K562 (cell line): ENCODE data around the gene MED16. TPM values are rescaled to one million over a fixed set of nuclear protein-coding genes. Genes with fewer than 3 reads are reported as not detected.
A peak's percentile ranks its signal among the peaks of the same experiment; 100 is the strongest.

ENCODE experiments used
- ATAC-seq: fragments of 200-7000 bp; cut with Tn5 transposase; 3 replicates; pipeline ENCODE4 v1.9.1; 2020; ENCODE audit warnings: moderate library complexity
- BruUV-seq: library from RNA; stranded (reverse); fragments of 400-500 nt; replicated peaks from 2 replicates; lab custom pipeline; 2021; lab: Mats Ljungman, UMichigan
- CTCF ChIA-PET: fragments of 300-600 bp; formaldehyde crosslinking; extraction: SDS; loops from one replicate; lab custom pipeline; 2021; ENCODE audit warnings: low intra/inter-chr PET ratio; lab: Yijun Ruan, JAX
- POLR2A ChIA-PET: fragments of 300-600, 350-650 bp; sonication (Branson Sonifier 250); formaldehyde crosslinking; extraction: SDS; loops from one replicate; lab custom pipeline; 2021; ENCODE audit warnings: antibody characterized with exemption, inconsistent platforms; lab: Yijun Ruan, JAX
- DNase-seq, 4 experiments: peaks; one replicate each; pipeline versions ENCODE4 v3.0.0 to v3.0.0-alpha.2; 2011 to 2018; ENCODE audit warnings: low spot score in 3 of 4, mixed read lengths in 3 of 4; ENCODE audit errors: extremely low read depth in 1 of 4
- FAIRE-seq: peaks from 2 replicates; lab custom pipeline; 2011; peaks lifted over from hg19 to GRCh38; lab: Jason Lieb, UNC
- H2AFZ ChIP-seq: 2 replicates; pipeline ENCODE4 v1.6.0; 2011; ENCODE audit warnings: low read depth, low read length, control low read depth, inconsistent platforms
- H3K27ac ChIP-seq: fragments of 200-600 bp; 3 replicates; pipeline ENCODE4 v1.8.0; 2011; ENCODE audit warnings: low read depth, mild to moderate bottlenecking, control low read depth, inconsistent platforms, low read length, moderate library complexity, mixed read lengths; ENCODE audit errors: extremely low read depth
- H3K27me3 ChIP-seq, 2 experiments: fragments of 300-600 bp in 1 of 2; 2 replicates in 1 of 2; 3 replicates in 1 of 2; pipeline versions ENCODE4 v1.6.0 to v1.8.0; 2011; ENCODE audit warnings: inconsistent platforms in 2 of 2, low read length in 2 of 2, mild to moderate bottlenecking in 1 of 2, mixed read lengths in 1 of 2, moderate library complexity in 1 of 2; ENCODE audit not compliant: control insufficient read depth in 2 of 2, insufficient read depth in 2 of 2
- H3K36me3 ChIP-seq: fragments of 300-600 bp; 3 replicates; pipeline ENCODE4 v1.8.0; 2011; ENCODE audit warnings: mild to moderate bottlenecking, low read length, inconsistent platforms; ENCODE audit not compliant: control insufficient read depth, insufficient read depth
- H3K4me1 ChIP-seq, 2 experiments: fragments of 200-600 bp in 1 of 2; replicated peaks in 1 of 2; 2 replicates in 1 of 2; 3 replicates in 1 of 2; pipeline versions ENCODE4 v1.5.1 to v1.8.0; 2011; ENCODE audit warnings: inconsistent platforms in 2 of 2, low read length in 2 of 2, mild to moderate bottlenecking in 1 of 2, mixed read lengths in 1 of 2, moderate library complexity in 1 of 2; ENCODE audit not compliant: control insufficient read depth in 2 of 2, insufficient read depth in 2 of 2
- H3K4me2 ChIP-seq: 2 replicates; pipeline ENCODE4 v1.6.1; 2011; ENCODE audit warnings: low read length, control low read depth, inconsistent platforms, mixed read lengths; ENCODE audit not compliant: insufficient read depth
- H3K4me3 ChIP-seq: fragments of 200-600 bp; sonication (generic), shearing (Covaris generic); 2 replicates; pipeline ENCODE4 v1.5.1; 2016; ENCODE audit warnings: control low read depth, inconsistent platforms
- H3K79me2 ChIP-seq: fragments of 200-600 bp; 3 replicates; pipeline ENCODE4 v1.8.0; 2011; ENCODE audit warnings: low read length, inconsistent platforms; ENCODE audit not compliant: control insufficient read depth, insufficient read depth
- H3K9ac ChIP-seq, 2 experiments: 2 replicates each; pipeline versions ENCODE4 v1.6.0 to v1.6.1; 2011; ENCODE audit warnings: low read depth in 2 of 2, low read length in 2 of 2, control low read depth in 1 of 2, inconsistent platforms in 1 of 2, mild to moderate bottlenecking in 1 of 2, mixed read lengths in 1 of 2; ENCODE audit not compliant: insufficient read depth in 1 of 2
- H3K9me1 ChIP-seq: one replicate; pipeline ENCODE4 v1.6.0; 2011; ENCODE audit warnings: inconsistent platforms, mild to moderate bottlenecking, low read length, moderate library complexity; ENCODE audit not compliant: control insufficient read depth, insufficient read depth
- H3K9me3 ChIP-seq: replicated peaks from 2 replicates; pipeline ENCODE4 v1.5.1; 2011; ENCODE audit warnings: low read depth, low read length, inconsistent platforms; ENCODE audit not compliant: control insufficient read depth, insufficient read depth
- H4K20me1 ChIP-seq: replicated peaks from 2 replicates; pipeline ENCODE4 v1.6.1; 2011; ENCODE audit warnings: low read length, inconsistent platforms, mixed read lengths; ENCODE audit not compliant: control insufficient read depth, insufficient read depth
- HMGN3 ChIP-seq: IDR thresholded peaks from 2 replicates; pipeline ENCODE4 v1.6.1; 2011; ENCODE audit warnings: borderline replicate concordance, low read depth, mild to moderate bottlenecking, mixed read lengths, low read length; ENCODE audit not compliant: insufficient read length; ENCODE audit errors: extremely low read depth
- PHF20 ChIP-seq: fragments of 450-650 bp; IDR thresholded peaks from 2 replicates; pipeline ENCODE4 v1.6.1; 2018; ENCODE audit not compliant: partially characterized antibody
- POLR2G ChIP-seq: fragments of 200-400 bp; formaldehyde crosslinking; IDR thresholded peaks from 2 replicates; pipeline ENCODE4 v1.6.1; 2017; ENCODE audit warnings: low read depth, mild to moderate bottlenecking, antibody characterized with exemption, low read length, moderate library complexity
- RBM15 ChIP-seq: fragments of 200-400 bp; formaldehyde crosslinking; IDR thresholded peaks from 2 replicates; pipeline ENCODE4 v1.6.1; 2018; ENCODE audit warnings: mild to moderate bottlenecking, low read length, moderate library complexity; ENCODE audit not compliant: insufficient read depth
- RBM22 ChIP-seq: fragments of 200-400 bp; formaldehyde crosslinking; IDR thresholded peaks from 2 replicates; pipeline ENCODE4 v1.6.1; 2018; ENCODE audit warnings: low read length, low read depth; ENCODE audit not compliant: poor library complexity, severe bottlenecking
- ZBTB33 ChIP-seq: sonication (generic); formaldehyde crosslinking; IDR thresholded peaks from 2 replicates; pipeline ENCODE4 v1.8.1; 2023; ENCODE audit warnings: mild to moderate bottlenecking, missing genetic modification reagents
- ZBTB7A ChIP-seq: IDR thresholded peaks from 2 replicates; pipeline ENCODE4 v1.6.1; 2011; ENCODE audit warnings: low read depth, mild to moderate bottlenecking, low read length, moderate library complexity, borderline replicate concordance; ENCODE audit not compliant: control insufficient read depth
- ZBTB9 ChIP-seq: fragments of 450-650 bp; formaldehyde crosslinking; IDR thresholded peaks from 2 replicates; pipeline ENCODE4 v1.4.0; 2020; ENCODE audit warnings: mild to moderate bottlenecking, moderate library complexity
- WGBS: fragments of 100-300 bp; shearing (Covaris generic); methylation state at CpG from one replicate; pipeline ENCODE4 v1.1.6; 2016; ENCODE audit warnings: low coverage, mixed read lengths; ENCODE audit not compliant: insufficient coverage; ENCODE audit errors: missing lambda C conversion rate; 5-methylcytosine and 5-hydroxymethylcytosine counted together
- in situ Hi-C: fragments of 300-500 bp; cut with MboI; formaldehyde crosslinking; loops from 4 replicates; pipeline ENCODE4 v1.15.0; 2018; ENCODE audit warnings: inconsistent platforms, mixed read lengths
- intact Hi-C: fragments of 100-400 bp; cut with micrococcal nuclease; formaldehyde crosslinking; loops from 2 replicates; pipeline ENCODE4 v1.14.2; 2022
- polyA plus RNA-seq, 8 experiments: library from polyadenylated mRNA; depleted of rRNA in 4 of 8; stranded (reverse) in 5 of 8; unstranded in 3 of 8; fragments of >200 nt; fragmentation: Nextera tagmentation in 2 of 8; fragmentation: Illumina TruSeq in 1 of 8; extraction: Ambion mirVana in 2 of 8; extraction: Trizol in 1 of 8; gene quantifications; 2 replicates each; pipeline versions ENCODE4 v1.2.1 to v1.2.3, GENCODE V29; 2011 to 2014; ENCODE audit warnings: inconsistent platforms in 1 of 8, missing spikeins in 1 of 8
- total RNA-seq, 7 experiments: library from RNA; depleted of rRNA in 6 of 7; stranded (reverse); fragments of >200 nt in 6 of 7; fragmentation: Illumina TruSeq in 2 of 7; extraction: Trizol in 2 of 7; gene quantifications; 2 replicates each; pipeline versions ENCODE4 v1.2.1 to v1.2.3, GENCODE V29; 2011 to 2021; ENCODE audit warnings: low replicate concordance in 1 of 7

MED16 gene
- total and polyA plus RNA-seq, 9 of the 15 experiments (the other 6 are each of a cell fraction or from before 2014, with no cell fraction given), result 0.89 to 59.9 (median 8.6) TPM

- POLR2A ChIA-PET, result interaction anchor here (0.7 kb wide), 1 partner anchor 369 kb away, joined by 3 read pairs; no protein-coding TSS in a partner anchor
Measured at GRCh38 chr19:876780-877314, 16.1 kb downstream of the MED16 start.

More at GRCh38 chr19:876780-877314, 16.1 kb downstream of the MED16 start:
- ATAC-seq (no peak), FAIRE-seq (no peak), DNase-seq (peak in 1 of 4 experiments; percentile 7)
- Histone ChIP-seq H3K4me1 (peaks cover 10 to 45% of the 10 kb centered on the region in 2 experiments), H3K36me3 (peaks cover 56% of the 10 kb centered on the region; the same call in 2 of the 3 replicates), H3K4me3 (no peak overlapping the region), H3K79me2 (no peaks in the 10 kb centered on the region), H3K27me3 (no peaks in the 10 kb centered on the region), H3K9ac (peak overlapping the region in 1 of 2 experiments; percentile 35; a peak in 2 of 4 replicates), H3K9me3 (no peaks in the 10 kb centered on the region), H3K9me1 (no peaks in the 10 kb centered on the region), H4K20me1 (no peaks in the 10 kb centered on the region; the same call in none of the 2 replicates), H3K27ac (no peak overlapping the region), H3K4me2 (no peak overlapping the region), H2AFZ (no peak overlapping the region)
- TF ChIP-seq ZBTB33, result peak; percentile 64
- peak; percentile 90; the same call in 1 of the 2 replicates for TF ChIP-seq ZBTB9 (CRISPR knock-in tag)
- TF ChIP-seq RBM15, result no peak
- no peak for TF ChIP-seq PHF20
- TF ChIP-seq ZBTB7A, result 0 out of 2 replicates have a peak, but pooled peaks have one; percentile 32
- TF ChIP-seq POLR2G, result peak; percentile 61; the same call in 1 of the 2 replicates
- peak; percentile 34 for TF ChIP-seq HMGN3
- peak; percentile 4 for TF ChIP-seq RBM22
- WGBS, result 93% methylated on average over 25 of the region's 29 CpGs
- intact Hi-C loops, result no loop called here
- no TSS peak for BruUV-seq
- CTCF ChIA-PET, result no interaction called here
- in situ Hi-C loops, result no loop called here
